K562 (cell line): ENCODE measurements around the gene IL12A. TPM values are rescaled to one million over a fixed set of nuclear protein-coding genes. Genes with fewer than 3 reads are reported as not detected.

Experiments used
- ATAC-seq: fragments of 200-7000 bp; cut with Tn5 transposase; 3 replicates; pipeline ENCODE4 v1.9.1; 2020; ENCODE audit warnings: moderate library complexity
- BruUV-seq: library from RNA; stranded (reverse); fragments of 400-500 nt; replicated peaks from 2 replicates; lab custom pipeline; 2021; lab: Mats Ljungman, UMichigan
- CTCF ChIA-PET: fragments of 300-600 bp; formaldehyde crosslinking; extraction: SDS; loops from one replicate; lab custom pipeline; 2021; ENCODE audit warnings: low intra/inter-chr PET ratio; lab: Yijun Ruan, JAX
- POLR2A ChIA-PET: fragments of 300-600, 350-650 bp; sonication (Branson Sonifier 250); formaldehyde crosslinking; extraction: SDS; loops from one replicate; lab custom pipeline; 2021; ENCODE audit warnings: antibody characterized with exemption, inconsistent platforms; lab: Yijun Ruan, JAX
- DNase-seq, 4 experiments: peaks; one replicate each; pipeline versions ENCODE4 v3.0.0 to v3.0.0-alpha.2; 2011 to 2018; ENCODE audit warnings: low spot score in 3 of 4, mixed read lengths in 3 of 4; ENCODE audit errors: extremely low read depth in 1 of 4
- FAIRE-seq: peaks from 2 replicates; lab custom pipeline; 2011; peaks lifted over from hg19 to GRCh38; lab: Jason Lieb, UNC
- H2AFZ ChIP-seq: 2 replicates; pipeline ENCODE4 v1.6.0; 2011; ENCODE audit warnings: low read depth, low read length, control low read depth, inconsistent platforms
- H3K27ac ChIP-seq: fragments of 200-600 bp; 3 replicates; pipeline ENCODE4 v1.8.0; 2011; ENCODE audit warnings: low read depth, mild to moderate bottlenecking, control low read depth, inconsistent platforms, low read length, moderate library complexity, mixed read lengths; ENCODE audit errors: extremely low read depth
- H3K27me3 ChIP-seq, 2 experiments: fragments of 300-600 bp in 1 of 2; 2 replicates in 1 of 2; 3 replicates in 1 of 2; pipeline versions ENCODE4 v1.6.0 to v1.8.0; 2011; ENCODE audit warnings: inconsistent platforms in 2 of 2, low read length in 2 of 2, mild to moderate bottlenecking in 1 of 2, mixed read lengths in 1 of 2, moderate library complexity in 1 of 2; ENCODE audit not compliant: control insufficient read depth in 2 of 2, insufficient read depth in 2 of 2
- H3K36me3 ChIP-seq: fragments of 300-600 bp; 3 replicates; pipeline ENCODE4 v1.8.0; 2011; ENCODE audit warnings: mild to moderate bottlenecking, low read length, inconsistent platforms; ENCODE audit not compliant: control insufficient read depth, insufficient read depth
- H3K4me1 ChIP-seq, 2 experiments: fragments of 200-600 bp in 1 of 2; replicated peaks in 1 of 2; 2 replicates in 1 of 2; 3 replicates in 1 of 2; pipeline versions ENCODE4 v1.5.1 to v1.8.0; 2011; ENCODE audit warnings: inconsistent platforms in 2 of 2, low read length in 2 of 2, mild to moderate bottlenecking in 1 of 2, mixed read lengths in 1 of 2, moderate library complexity in 1 of 2; ENCODE audit not compliant: control insufficient read depth in 2 of 2, insufficient read depth in 2 of 2
- H3K4me2 ChIP-seq: 2 replicates; pipeline ENCODE4 v1.6.1; 2011; ENCODE audit warnings: low read length, control low read depth, inconsistent platforms, mixed read lengths; ENCODE audit not compliant: insufficient read depth
- H3K4me3 ChIP-seq: fragments of 200-600 bp; sonication (generic), shearing (Covaris generic); 2 replicates; pipeline ENCODE4 v1.5.1; 2016; ENCODE audit warnings: control low read depth, inconsistent platforms
- H3K79me2 ChIP-seq: fragments of 200-600 bp; 3 replicates; pipeline ENCODE4 v1.8.0; 2011; ENCODE audit warnings: low read length, inconsistent platforms; ENCODE audit not compliant: control insufficient read depth, insufficient read depth
- H3K9ac ChIP-seq, 2 experiments: 2 replicates each; pipeline versions ENCODE4 v1.6.0 to v1.6.1; 2011; ENCODE audit warnings: low read depth in 2 of 2, low read length in 2 of 2, control low read depth in 1 of 2, inconsistent platforms in 1 of 2, mild to moderate bottlenecking in 1 of 2, mixed read lengths in 1 of 2; ENCODE audit not compliant: insufficient read depth in 1 of 2
- H3K9me1 ChIP-seq: one replicate; pipeline ENCODE4 v1.6.0; 2011; ENCODE audit warnings: inconsistent platforms, mild to moderate bottlenecking, low read length, moderate library complexity; ENCODE audit not compliant: control insufficient read depth, insufficient read depth
- H3K9me3 ChIP-seq: replicated peaks from 2 replicates; pipeline ENCODE4 v1.5.1; 2011; ENCODE audit warnings: low read depth, low read length, inconsistent platforms; ENCODE audit not compliant: control insufficient read depth, insufficient read depth
- H4K20me1 ChIP-seq: replicated peaks from 2 replicates; pipeline ENCODE4 v1.6.1; 2011; ENCODE audit warnings: low read length, inconsistent platforms, mixed read lengths; ENCODE audit not compliant: control insufficient read depth, insufficient read depth
- C11orf30 ChIP-seq: fragments of 450-650 bp; IDR thresholded peaks from 2 replicates; pipeline ENCODE4 v1.6.1; 2016; ENCODE audit warnings: low read depth, mild to moderate bottlenecking
- CEBPB ChIP-seq: fragments of 450-650 bp; IDR thresholded peaks from 2 replicates; pipeline ENCODE4 v1.6.1; 2016; ENCODE audit warnings: missing genetic modification characterization, missing compliant biosample characterization
- ELF4 ChIP-seq: fragments of 450-650 bp; formaldehyde crosslinking; IDR thresholded peaks from 2 replicates; pipeline ENCODE4 v1.4.0; 2022; ENCODE audit warnings: missing genetic modification characterization
- FOSL1 ChIP-seq: fragments of 200-800 bp; sonication (Bioruptor generic); conservative IDR thresholded peaks from 2 replicates; pipeline ENCODE4 v1.6.1; 2016; ENCODE audit warnings: missing genetic modification characterization, missing compliant biosample characterization
- FUS ChIP-seq: fragments of 200-400 bp; formaldehyde crosslinking; optimal IDR thresholded peaks from 2 replicates; pipeline ENCODE3; 2017; ENCODE audit warnings: low read depth, low read length
- MAFF ChIP-seq: IDR thresholded peaks from 2 replicates; pipeline ENCODE4 v1.6.1; 2012; ENCODE audit warnings: low read length, improper control_type of control experiment
- MAFK ChIP-seq: IDR thresholded peaks from 2 replicates; pipeline ENCODE4 v1.6.1; 2011; ENCODE audit warnings: low read length, improper control_type of control experiment
- NUFIP1 ChIP-seq: fragments of 450-650 bp; IDR thresholded peaks from 2 replicates; pipeline ENCODE4 v1.6.1; 2018; ENCODE audit not compliant: partially characterized antibody
- PREB ChIP-seq: sonication (generic); formaldehyde crosslinking; IDR thresholded peaks from 2 replicates; pipeline ENCODE4 v1.8.1; 2023; ENCODE audit warnings: mild to moderate bottlenecking, missing genetic modification reagents
- SMAD4 ChIP-seq: fragments of 250-450 bp; sonication (Bioruptor Pico); conservative IDR thresholded peaks from 2 replicates; pipeline ENCODE4 v1.8.0; 2021; ENCODE audit warnings: inconsistent platforms, mild to moderate bottlenecking, moderate library complexity
- SMARCA4 ChIP-seq: fragments of 450-650 bp; IDR thresholded peaks from 2 replicates; pipeline ENCODE4 v1.6.1; 2016
- ZNF316 ChIP-seq: fragments of 450-650 bp; IDR thresholded peaks from 2 replicates; pipeline ENCODE4 v1.6.1; 2016
- ZNF583 ChIP-seq: fragments of 250-450 bp; sonication (Bioruptor Pico); IDR thresholded peaks from 2 replicates; pipeline ENCODE4 v1.4.0; 2020
- ZNF717 ChIP-seq: fragments of 250-450 bp; sonication (Bioruptor Pico); IDR thresholded peaks from 2 replicates; pipeline ENCODE4 v1.5.0; 2021
- WGBS: fragments of 100-300 bp; shearing (Covaris generic); methylation state at CpG from one replicate; pipeline ENCODE4 v1.1.6; 2016; ENCODE audit warnings: low coverage, mixed read lengths; ENCODE audit not compliant: insufficient coverage; ENCODE audit errors: missing lambda C conversion rate; 5-methylcytosine and 5-hydroxymethylcytosine counted together
- in situ Hi-C: fragments of 300-500 bp; cut with MboI; formaldehyde crosslinking; loops from 4 replicates; pipeline ENCODE4 v1.15.0; 2018; ENCODE audit warnings: inconsistent platforms, mixed read lengths
- intact Hi-C: fragments of 100-400 bp; cut with micrococcal nuclease; formaldehyde crosslinking; loops from 2 replicates; pipeline ENCODE4 v1.14.2; 2022
- polyA plus RNA-seq, 8 experiments: library from polyadenylated mRNA; depleted of rRNA in 4 of 8; stranded (reverse) in 5 of 8; unstranded in 3 of 8; fragments of >200 nt; fragmentation: Nextera tagmentation in 2 of 8; fragmentation: Illumina TruSeq in 1 of 8; extraction: Ambion mirVana in 2 of 8; extraction: Trizol in 1 of 8; gene quantifications; 2 replicates each; pipeline versions ENCODE4 v1.2.1 to v1.2.3, GENCODE V29; 2011 to 2014; ENCODE audit warnings: inconsistent platforms in 1 of 8, missing spikeins in 1 of 8
- total RNA-seq, 7 experiments: library from RNA; depleted of rRNA in 6 of 7; stranded (reverse); fragments of >200 nt in 6 of 7; fragmentation: Illumina TruSeq in 2 of 7; extraction: Trizol in 2 of 7; gene quantifications; 2 replicates each; pipeline versions ENCODE4 v1.2.1 to v1.2.3, GENCODE V29; 2011 to 2021; ENCODE audit warnings: low replicate concordance in 1 of 7
- TF ChIP-seq, protein P1 (sequence below): fragments of 450-650 bp; IDR thresholded peaks from 2 replicates; pipeline ENCODE4 v1.7.1; 2018; ENCODE audit warnings: mild to moderate bottlenecking, low read depth; ENCODE audit not compliant: partially characterized antibody
- TF ChIP-seq, protein P2 (sequence below), 2 experiments: fragments of 450-650 bp; conservative IDR thresholded peaks; 2 replicates each; pipeline ENCODE4 v1.6.1; 2017; ENCODE audit warnings: mild to moderate bottlenecking in 2 of 2, moderate library complexity in 2 of 2

The IL12A gene
- total and polyA plus RNA-seq, 9 of the 15 experiments (the other 6 are each of a cell fraction or from before 2014, with no cell fraction given): not detected

- Histone ChIP-seq H3K36me3 (no peaks in the 10 kb centered on the region), H3K4me2 (no peak overlapping the region), H3K4me3 (no peak overlapping the region), H2AFZ (no peak overlapping the region), H3K27me3 (peaks cover 0 to 6% of the 10 kb centered on the region in 2 experiments), H3K9me3 (no peaks in the 10 kb centered on the region), H3K79me2 (no peaks in the 10 kb centered on the region), H4K20me1 (no peaks in the 10 kb centered on the region), H3K4me1 (no peaks in the 10 kb centered on the region; a peak in 2 of 5 replicates), H3K9me1 (no peaks in the 10 kb centered on the region), H3K27ac (no peak overlapping the region), H3K9ac (no peak overlapping the region)
- WGBS: 8% methylated on average over 6 of the region's 6 CpGs
- FAIRE-seq: peak; percentile 42
- ChIA-PET CTCF (no interaction called here), POLR2A (no interaction called here)
- peak in 1 of 4 experiments; percentile 4 for DNase-seq
- intact Hi-C loops (no loop called here), in situ Hi-C loops (no loop called here)
- no TSS peak for BruUV-seq
- ATAC-seq: peak; percentile 52
- peak; percentile 86 for TF ChIP-seq MAFF
- no peak for TF ChIP-seq PREB
- TF ChIP-seq ZNF583: no peak
- peak; percentile 45 for TF ChIP-seq FOSL1 (tag)
- no peak for TF ChIP-seq SMAD4 (CRISPR knock-in tag)
- no peak for TF ChIP-seq ZNF717
- no peak for TF ChIP-seq CEBPB (tag)
- TF ChIP-seq, protein P1, sequence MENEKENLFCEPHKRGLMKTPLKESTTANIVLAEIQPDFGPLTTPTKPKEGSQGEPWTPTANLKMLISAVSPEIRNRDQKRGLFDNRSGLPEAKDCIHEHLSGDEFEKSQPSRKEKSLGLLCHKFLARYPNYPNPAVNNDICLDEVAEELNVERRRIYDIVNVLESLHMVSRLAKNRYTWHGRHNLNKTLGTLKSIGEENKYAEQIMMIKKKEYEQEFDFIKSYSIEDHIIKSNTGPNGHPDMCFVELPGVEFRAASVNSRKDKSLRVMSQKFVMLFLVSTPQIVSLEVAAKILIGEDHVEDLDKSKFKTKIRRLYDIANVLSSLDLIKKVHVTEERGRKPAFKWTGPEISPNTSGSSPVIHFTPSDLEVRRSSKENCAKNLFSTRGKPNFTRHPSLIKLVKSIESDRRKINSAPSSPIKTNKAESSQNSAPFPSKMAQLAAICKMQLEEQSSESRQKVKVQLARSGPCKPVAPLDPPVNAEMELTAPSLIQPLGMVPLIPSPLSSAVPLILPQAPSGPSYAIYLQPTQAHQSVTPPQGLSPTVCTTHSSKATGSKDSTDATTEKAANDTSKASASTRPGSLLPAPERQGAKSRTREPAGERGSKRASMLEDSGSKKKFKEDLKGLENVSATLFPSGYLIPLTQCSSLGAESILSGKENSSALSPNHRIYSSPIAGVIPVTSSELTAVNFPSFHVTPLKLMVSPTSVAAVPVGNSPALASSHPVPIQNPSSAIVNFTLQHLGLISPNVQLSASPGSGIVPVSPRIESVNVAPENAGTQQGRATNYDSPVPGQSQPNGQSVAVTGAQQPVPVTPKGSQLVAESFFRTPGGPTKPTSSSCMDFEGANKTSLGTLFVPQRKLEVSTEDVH: no peak
- TF ChIP-seq SMARCA4: 0 out of 2 replicates have a peak, but pooled peaks have one; percentile 20
- TF ChIP-seq C11orf30: peak; percentile 90
- TF ChIP-seq MAFK: peak; percentile 75
- no peak for TF ChIP-seq ELF4
- TF ChIP-seq NUFIP1: no peak
- TF ChIP-seq ZNF316: peak; percentile 93
- no peak for TF ChIP-seq FUS
- TF ChIP-seq, protein P2, sequence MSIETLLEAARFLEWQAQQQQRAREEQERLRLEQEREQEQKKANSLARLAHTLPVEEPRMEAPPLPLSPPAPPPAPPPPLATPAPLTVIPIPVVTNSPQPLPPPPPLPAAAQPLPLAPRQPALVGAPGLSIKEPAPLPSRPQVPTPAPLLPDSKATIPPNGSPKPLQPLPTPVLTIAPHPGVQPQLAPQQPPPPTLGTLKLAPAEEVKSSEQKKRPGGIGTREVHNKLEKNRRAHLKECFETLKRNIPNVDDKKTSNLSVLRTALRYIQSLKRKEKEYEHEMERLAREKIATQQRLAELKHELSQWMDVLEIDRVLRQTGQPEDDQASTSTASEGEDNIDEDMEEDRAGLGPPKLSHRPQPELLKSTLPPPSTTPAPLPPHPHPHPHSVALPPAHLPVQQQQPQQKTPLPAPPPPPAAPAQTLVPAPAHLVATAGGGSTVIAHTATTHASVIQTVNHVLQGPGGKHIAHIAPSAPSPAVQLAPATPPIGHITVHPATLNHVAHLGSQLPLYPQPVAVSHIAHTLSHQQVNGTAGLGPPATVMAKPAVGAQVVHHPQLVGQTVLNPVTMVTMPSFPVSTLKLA (conservative IDR thresholded peaks at IDR 0.05): no peak
These were observed 39.0 kb downstream of the IL12A start for GRCh38 chr3:160027541-160028195.
